Measurements from ENCODE around the gene RCC1. TPM values are rescaled to one million over a fixed set of nuclear protein-coding genes. Genes with fewer than 3 reads are reported as not detected.
"Not testable (repeated sequence)": the region's sequence is repeated elsewhere in the genome, so short reads cannot be mapped to it uniquely, and the experiment has no call there.

The RCC1 gene
- total RNA-seq, 1 donor from 2014 or later, result 130 TPM

DNA sequence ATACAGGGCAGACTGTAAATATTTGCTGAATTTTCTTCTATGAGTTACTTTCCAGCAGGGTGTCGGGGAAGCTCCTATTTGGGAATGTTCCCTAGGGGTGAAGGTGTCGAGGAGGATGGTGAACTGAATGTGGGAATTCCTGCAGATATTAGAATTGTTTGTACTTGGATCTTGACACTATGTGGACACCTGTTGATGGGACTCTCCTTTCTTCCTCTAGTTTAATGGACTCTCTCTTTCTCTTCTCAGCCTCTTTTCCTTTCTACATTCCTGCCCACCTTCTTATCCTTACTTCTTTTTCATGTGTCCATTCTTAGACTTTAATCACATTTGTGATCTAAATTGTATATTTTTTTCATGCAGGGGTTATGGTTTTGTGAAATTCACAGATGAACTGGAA, 61.1 kb downstream of the RCC1 start:
- Mint-ChIP-seq H3K9me3 (no peaks in the 10 kb centered on the region), H3K4me3 (no peak overlapping the region), H3K4me1 (ENCODE audit: low read depth) (no peaks in the 10 kb centered on the region), H3K27ac (no peak overlapping the region), H3K36me3 (ENCODE audit: low read depth) (peaks cover 34% of the 10 kb centered on the region), H3K27me3 (ENCODE audit: insufficient read depth) (no peaks in the 10 kb centered on the region)
- intact Hi-C loops (cut with micrococcal nuclease), result no loop called here
- DNase-seq (ENCODE audit: low spot score), result no peak

DNA sequence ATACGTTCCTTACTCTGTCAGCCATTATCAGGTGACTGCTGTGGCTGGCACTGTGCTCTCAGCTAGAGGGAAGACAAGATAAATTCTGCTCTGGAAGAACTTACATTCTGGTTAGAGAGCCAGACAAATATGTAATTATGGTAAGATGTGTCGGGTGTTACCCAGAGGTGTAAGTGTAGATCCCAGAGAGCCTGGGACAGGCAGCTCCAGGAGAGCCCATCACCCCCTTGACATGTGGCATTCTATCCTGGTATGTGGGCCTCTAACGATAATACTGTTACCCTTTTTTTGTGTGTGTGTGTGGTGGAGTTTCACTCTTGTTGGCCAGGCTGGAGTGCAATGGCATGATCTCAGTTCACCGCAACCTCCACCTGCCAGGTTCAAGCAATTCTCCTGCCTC, 66.1 kb downstream of the RCC1 start:
- H3K27me3 Mint-ChIP-seq (ENCODE audit: insufficient read depth), result no peaks in the 10 kb centered on the region
- H3K36me3 Mint-ChIP-seq (ENCODE audit: low read depth), result peaks cover 19% of the 10 kb centered on the region
- no peaks in the 10 kb centered on the region for H3K4me1 Mint-ChIP-seq (ENCODE audit: low read depth)
- no peak for DNase-seq (ENCODE audit: low spot score)
- H3K4me3 Mint-ChIP-seq, result no peak overlapping the region
- no peaks in the 10 kb centered on the region for H3K9me3 Mint-ChIP-seq
- intact Hi-C loops (cut with micrococcal nuclease), result no loop called here
- no peak overlapping the region for H3K27ac Mint-ChIP-seq

- H3K4me3 Mint-ChIP-seq; H3K9me3 Mint-ChIP-seq; intact Hi-C loops (cut with micrococcal nuclease); H3K27me3 Mint-ChIP-seq (ENCODE audit: insufficient read depth); H3K4me1 Mint-ChIP-seq (ENCODE audit: low read depth); H3K27ac Mint-ChIP-seq; DNase-seq (ENCODE audit: low spot score): not testable (repeated sequence)
- peaks cover 22% of the 10 kb centered on the region for H3K36me3 Mint-ChIP-seq (ENCODE audit: low read depth)
Observed at GRCh38 chr1:28572891-28573290, 67.0 kb downstream of the RCC1 start.

GRCh38 chr1:28573564-28573963, 67.7 kb downstream of the RCC1 start:
- intact Hi-C loops (cut with micrococcal nuclease), result no loop called here
- no peaks in the 10 kb centered on the region for H3K9me3 Mint-ChIP-seq
- no peak overlapping the region for H3K4me3 Mint-ChIP-seq
- H3K27ac Mint-ChIP-seq, result no peak overlapping the region
- no peak for DNase-seq (ENCODE audit: low spot score)
- H3K27me3 Mint-ChIP-seq (ENCODE audit: insufficient read depth), result no peaks in the 10 kb centered on the region
- H3K4me1 Mint-ChIP-seq (ENCODE audit: low read depth), result peaks cover 7% of the 10 kb centered on the region
- H3K36me3 Mint-ChIP-seq (ENCODE audit: low read depth), result peaks cover 23% of the 10 kb centered on the region

GRCh38 chr1:28577052-28577678, 71.3 kb downstream of the RCC1 start:
- H3K27me3 Mint-ChIP-seq (ENCODE audit: insufficient read depth), result no peaks in the 10 kb centered on the region
- peak overlapping the region; percentile 37 for H3K27ac Mint-ChIP-seq
- H3K9me3 Mint-ChIP-seq, result no peaks in the 10 kb centered on the region
- peaks cover 38% of the 10 kb centered on the region for H3K36me3 Mint-ChIP-seq (ENCODE audit: low read depth)
- intact Hi-C loops (cut with micrococcal nuclease), result no loop called here
- peaks cover 26% of the 10 kb centered on the region for H3K4me1 Mint-ChIP-seq (ENCODE audit: low read depth)
- H3K4me3 Mint-ChIP-seq, result peak overlapping the region; percentile 10
- DNase-seq (ENCODE audit: low spot score), result no peak

GRCh38 chr1:28577738-28578536, 72.1 kb downstream of the RCC1 start:
- DNase-seq (ENCODE audit: low spot score), result no peak
- peak overlapping the region; percentile 19 for H3K4me3 Mint-ChIP-seq
- intact Hi-C loops (cut with micrococcal nuclease), result no loop called here
- peaks cover 27% of the 10 kb centered on the region for H3K4me1 Mint-ChIP-seq (ENCODE audit: low read depth)
- H3K27ac Mint-ChIP-seq, result peak overlapping the region; percentile 68
- H3K27me3 Mint-ChIP-seq (ENCODE audit: insufficient read depth), result no peaks in the 10 kb centered on the region
- H3K36me3 Mint-ChIP-seq (ENCODE audit: low read depth), result peaks cover 38% of the 10 kb centered on the region
- H3K9me3 Mint-ChIP-seq, result no peaks in the 10 kb centered on the region

DNA sequence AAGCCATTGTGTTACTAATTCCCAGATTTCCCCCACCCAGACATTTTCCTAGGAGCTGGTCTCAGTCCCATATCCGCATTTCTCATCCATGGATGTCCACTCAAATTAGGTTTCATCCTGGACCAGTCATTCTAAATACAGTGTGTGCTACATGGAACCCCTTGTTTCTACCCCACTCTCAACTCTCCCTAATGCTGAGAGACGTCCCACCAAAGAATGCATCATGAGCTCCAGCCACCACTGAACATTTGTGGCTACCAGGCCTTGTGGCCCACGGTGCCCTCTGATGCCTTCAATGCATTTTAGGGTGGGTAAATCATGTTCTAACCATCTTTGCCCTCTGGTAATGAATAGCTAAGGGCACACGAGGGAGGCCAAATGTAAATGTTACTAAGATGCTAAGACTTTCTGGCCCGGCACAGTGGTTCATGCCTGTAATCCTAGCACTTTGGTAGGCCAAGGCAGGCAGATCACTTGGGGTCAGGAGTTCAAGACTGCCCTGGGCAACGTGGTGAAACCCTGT, 72.9 kb downstream of the RCC1 start:
- intact Hi-C loops (cut with micrococcal nuclease), result no loop called here
- H3K4me3 Mint-ChIP-seq, result peak overlapping the region; percentile 99

GRCh38 chr1:28579401-28579800, 73.6 kb downstream of the RCC1 start:
- peak overlapping the region; percentile 99 for H3K4me3 Mint-ChIP-seq
- H3K27ac Mint-ChIP-seq, result peak overlapping the region; percentile 85
- H3K4me1 Mint-ChIP-seq (ENCODE audit: low read depth), result peaks cover 31% of the 10 kb centered on the region
- no peaks in the 10 kb centered on the region for H3K27me3 Mint-ChIP-seq (ENCODE audit: insufficient read depth)
- no peaks in the 10 kb centered on the region for H3K9me3 Mint-ChIP-seq
- DNase-seq (ENCODE audit: low spot score), result no peak
- intact Hi-C loops (cut with micrococcal nuclease), result no loop called here
- H3K36me3 Mint-ChIP-seq (ENCODE audit: low read depth), result peaks cover 38% of the 10 kb centered on the region

More for the DNA sequence above, 72.9 kb downstream of the RCC1 start:
- DNase-seq (ENCODE audit: low spot score), result no peak
- Mint-ChIP-seq H3K36me3 (ENCODE audit: low read depth) (peaks cover 38% of the 10 kb centered on the region), H3K27ac (peak overlapping the region; percentile 22), H3K4me1 (ENCODE audit: low read depth) (peaks cover 31% of the 10 kb centered on the region), H3K27me3 (ENCODE audit: insufficient read depth) (no peaks in the 10 kb centered on the region), H3K9me3 (no peaks in the 10 kb centered on the region)

GRCh38 chr1:28580722-28581530, 75.1 kb downstream of the RCC1 start:
- H3K36me3 Mint-ChIP-seq (ENCODE audit: low read depth), result peaks cover 38% of the 10 kb centered on the region
- H3K4me1 Mint-ChIP-seq (ENCODE audit: low read depth), result peaks cover 31% of the 10 kb centered on the region
- intact Hi-C loops (cut with micrococcal nuclease), result loop anchor here (1.0 to 5.0 kb wide), 11 partner anchors 22 to 346 kb away; partner anchors contain the start of genes PHACTR4, RCC1, RNU11 and SESN2
- peak; percentile 9 for DNase-seq (ENCODE audit: low spot score)
- H3K27ac Mint-ChIP-seq, result peak overlapping the region; percentile 85
- H3K4me3 Mint-ChIP-seq, result peak overlapping the region; percentile 99
- no peaks in the 10 kb centered on the region for H3K27me3 Mint-ChIP-seq (ENCODE audit: insufficient read depth)
- no peaks in the 10 kb centered on the region for H3K9me3 Mint-ChIP-seq

- H3K36me3 Mint-ChIP-seq (ENCODE audit: low read depth), result peaks cover 38% of the 10 kb centered on the region
- peaks cover 31% of the 10 kb centered on the region for H3K4me1 Mint-ChIP-seq (ENCODE audit: low read depth)
- peak overlapping the region; percentile 99 for H3K4me3 Mint-ChIP-seq
- H3K27ac Mint-ChIP-seq, result peak overlapping the region; percentile 85
- H3K9me3 Mint-ChIP-seq, result no peaks in the 10 kb centered on the region
- peak; percentile 94 for DNase-seq (ENCODE audit: low spot score)
- H3K27me3 Mint-ChIP-seq (ENCODE audit: insufficient read depth), result no peaks in the 10 kb centered on the region
- intact Hi-C loops (cut with micrococcal nuclease), result loop anchor here (1.0 to 5.0 kb wide), 12 partner anchors 22 to 346 kb away; partner anchors contain the start of genes GMEB1, PHACTR4, RCC1 and RNU11
Observed at GRCh38 chr1:28581531-28582247, 75.8 kb downstream of the RCC1 start.

DNA sequence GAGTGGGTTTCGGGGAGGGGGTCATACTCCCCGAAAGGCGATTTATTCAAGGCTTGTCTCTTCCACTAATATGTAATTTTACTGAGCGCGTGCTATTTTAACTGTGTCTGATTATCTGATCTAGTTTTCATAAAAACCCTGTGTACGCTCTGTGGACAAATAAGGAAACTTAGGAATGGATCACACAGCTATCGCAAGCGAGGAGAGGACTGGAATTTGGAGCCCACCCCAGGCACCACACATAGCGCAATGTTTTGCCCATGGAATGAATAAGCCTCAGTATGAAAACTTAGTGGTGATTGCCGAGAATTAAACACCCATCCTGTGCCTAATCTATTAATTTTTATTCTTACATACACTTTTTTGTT, 76.4 kb downstream of the RCC1 start:
- H3K4me1 Mint-ChIP-seq (ENCODE audit: low read depth), result peaks cover 31% of the 10 kb centered on the region
- intact Hi-C loops (cut with micrococcal nuclease), result loop anchor here (1.0 to 5.0 kb wide), 3 partner anchors 86 to 345 kb away; partner anchors contain the start of genes GMEB1 and PHACTR4
- H3K27me3 Mint-ChIP-seq (ENCODE audit: insufficient read depth), result no peaks in the 10 kb centered on the region
- H3K36me3 Mint-ChIP-seq (ENCODE audit: low read depth), result peaks cover 34% of the 10 kb centered on the region
- peak overlapping the region; percentile 99 for H3K4me3 Mint-ChIP-seq
- H3K27ac Mint-ChIP-seq, result peak overlapping the region; percentile 85
- no peak for DNase-seq (ENCODE audit: low spot score)
- no peaks in the 10 kb centered on the region for H3K9me3 Mint-ChIP-seq
